Measurements from ENCODE around the gene DHX58.

GRCh38 chr17:42131981-42132432, 19.5 kb upstream of the DHX58 start:
- TF ChIP-seq POLR2A (IDR thresholded peaks at IDR 0.05; ENCODE audit: low read depth, low read length): no peak
- TF ChIP-seq, protein P1, sequence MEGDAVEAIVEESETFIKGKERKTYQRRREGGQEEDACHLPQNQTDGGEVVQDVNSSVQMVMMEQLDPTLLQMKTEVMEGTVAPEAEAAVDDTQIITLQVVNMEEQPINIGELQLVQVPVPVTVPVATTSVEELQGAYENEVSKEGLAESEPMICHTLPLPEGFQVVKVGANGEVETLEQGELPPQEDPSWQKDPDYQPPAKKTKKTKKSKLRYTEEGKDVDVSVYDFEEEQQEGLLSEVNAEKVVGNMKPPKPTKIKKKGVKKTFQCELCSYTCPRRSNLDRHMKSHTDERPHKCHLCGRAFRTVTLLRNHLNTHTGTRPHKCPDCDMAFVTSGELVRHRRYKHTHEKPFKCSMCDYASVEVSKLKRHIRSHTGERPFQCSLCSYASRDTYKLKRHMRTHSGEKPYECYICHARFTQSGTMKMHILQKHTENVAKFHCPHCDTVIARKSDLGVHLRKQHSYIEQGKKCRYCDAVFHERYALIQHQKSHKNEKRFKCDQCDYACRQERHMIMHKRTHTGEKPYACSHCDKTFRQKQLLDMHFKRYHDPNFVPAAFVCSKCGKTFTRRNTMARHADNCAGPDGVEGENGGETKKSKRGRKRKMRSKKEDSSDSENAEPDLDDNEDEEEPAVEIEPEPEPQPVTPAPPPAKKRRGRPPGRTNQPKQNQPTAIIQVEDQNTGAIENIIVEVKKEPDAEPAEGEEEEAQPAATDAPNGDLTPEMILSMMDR (IDR thresholded peaks at IDR 0.05; ENCODE audit: extremely low read depth in 1 of 2, insufficient read depth in 1 of 2, low read depth in 1 of 2, low read length in 2 of 2): no peak
- no peak for TF ChIP-seq EZH2 (IDR thresholded peaks at IDR 0.05; ENCODE audit: borderline replicate concordance, low read depth, low read length, severe bottlenecking)
- no peak for TF ChIP-seq POLR2AphosphoS5 (IDR thresholded peaks at IDR 0.05; ENCODE audit: insufficient read depth, low read depth, low read length)
- TF ChIP-seq MAX (IDR thresholded peaks at IDR 0.05; ENCODE audit: insufficient read depth, insufficient read length): no peak
- TF ChIP-seq MYC (IDR thresholded peaks at IDR 0.05; ENCODE audit: low read depth, low read length): no peak

All from endothelial cell of umbilical vein (primary cell).